IMR-90 (cell line): ENCODE measurements around the gene LCP1. TPM values are rescaled to one million over a fixed set of nuclear protein-coding genes. Genes with fewer than 3 reads are reported as not detected.

Experiments used
- ATAC-seq: fragments of 200-7000 bp; cut with Tn5 transposase; 2 replicates; pipeline ENCODE4 v1.9.1; 2020; ENCODE audit warnings: low read depth, mild to moderate bottlenecking, moderate library complexity
- BruUV-seq: library from RNA; stranded (reverse); fragments of 400-500 nt; replicated peaks from 2 replicates; lab custom pipeline; 2021; lab: Mats Ljungman, UMichigan
- CTCF ChIA-PET: fragments of 300-600 bp; formaldehyde crosslinking; extraction: SDS; loops from one replicate; lab custom pipeline; 2021; ENCODE audit warnings: antibody characterized with exemption; lab: Yijun Ruan, JAX
- POLR2A ChIA-PET: fragments of 300-600 bp; sonication (Branson Sonifier 250); formaldehyde crosslinking; loops from one replicate; lab custom pipeline; 2022; ENCODE audit warnings: antibody characterized with exemption; ENCODE audit not compliant: unreplicated experiment; lab: Charles Lee
- DNase-seq: peaks from one replicate; pipeline ENCODE4 v3.0.0; 2013
- H2AFZ ChIP-seq: replicated peaks from 2 replicates; pipeline ENCODE3; 2013; ENCODE audit warnings: low read length, mild to moderate bottlenecking; ENCODE audit not compliant: poor library complexity
- H2AK5ac ChIP-seq: 2 replicates; pipeline ENCODE4 v1.6.1; 2013; ENCODE audit warnings: low read depth, low read length, inconsistent platforms
- H2AK9ac ChIP-seq: replicated peaks from 2 replicates; pipeline ENCODE3; 2013; ENCODE audit warnings: mild to moderate bottlenecking, low read depth, low read length, moderate library complexity; ENCODE audit not compliant: poor library complexity
- H2BK120ac ChIP-seq: 2 replicates; pipeline ENCODE4 v1.6.1; 2013; ENCODE audit warnings: low read depth, low read length, inconsistent platforms
- H2BK15ac ChIP-seq: 3 replicates; pipeline ENCODE4 v1.6.1; 2013; ENCODE audit warnings: low read depth, low read length, inconsistent platforms
- H2BK20ac ChIP-seq: 2 replicates; pipeline ENCODE4 v1.6.1; 2013; ENCODE audit warnings: low read depth, mild to moderate bottlenecking, inconsistent platforms, low read length, moderate library complexity
- H2BK5ac ChIP-seq: 2 replicates; pipeline ENCODE4 v1.6.1; 2013; ENCODE audit warnings: mild to moderate bottlenecking, low read depth, low read length, inconsistent platforms; ENCODE audit not compliant: poor library complexity, severe bottlenecking
- H3K14ac ChIP-seq: replicated peaks from 2 replicates; pipeline ENCODE4 v1.6.1; 2013; ENCODE audit warnings: low read depth, low read length, inconsistent platforms
- H3K18ac ChIP-seq: 2 replicates; pipeline ENCODE4 v1.6.1; 2013; ENCODE audit warnings: low read depth, low read length, control low read depth
- H3K23ac ChIP-seq: 2 replicates; pipeline ENCODE4 v1.6.1; 2013; ENCODE audit warnings: low read depth, low read length, inconsistent platforms
- H3K27ac ChIP-seq: 2 replicates; pipeline ENCODE4 v1.5.1; 2013; ENCODE audit warnings: mild to moderate bottlenecking, control low read depth, low read length; ENCODE audit not compliant: insufficient read depth
- H3K27me3 ChIP-seq: 2 replicates; pipeline ENCODE4 v1.6.1; 2013; ENCODE audit warnings: low read length; ENCODE audit not compliant: control insufficient read depth, insufficient read depth
- H3K36me3 ChIP-seq: 2 replicates; pipeline ENCODE4 v1.6.1; 2013; ENCODE audit warnings: low read length, mixed read lengths; ENCODE audit not compliant: control insufficient read depth, insufficient read depth
- H3K4ac ChIP-seq: 2 replicates; pipeline ENCODE4 v1.6.1; 2013; ENCODE audit warnings: low read depth, low read length, inconsistent platforms
- H3K4me1 ChIP-seq: 2 replicates; pipeline ENCODE4 v1.6.1; 2013; ENCODE audit warnings: low read length, mixed read lengths; ENCODE audit not compliant: control insufficient read depth, insufficient read depth
- H3K4me2 ChIP-seq: 2 replicates; pipeline ENCODE4 v1.6.1; 2013; ENCODE audit warnings: low read depth, mild to moderate bottlenecking, control low read depth, low read length, moderate library complexity
- H3K4me3 ChIP-seq: 2 replicates; pipeline ENCODE4 v1.5.1; 2013; ENCODE audit warnings: low read depth, mild to moderate bottlenecking, control low read depth, low read length, moderate library complexity; ENCODE audit not compliant: insufficient read depth
- H3K56ac ChIP-seq: 2 replicates; pipeline ENCODE4 v1.6.1; 2013; ENCODE audit warnings: low read length, inconsistent platforms; ENCODE audit not compliant: insufficient read depth; ENCODE audit errors: extremely low read depth
- H3K79me1 ChIP-seq, 2 experiments: 2 replicates each; pipeline ENCODE4 v1.6.1; 2013; ENCODE audit warnings: low read length in 2 of 2, inconsistent platforms in 1 of 2, low read depth in 1 of 2
- H3K9ac ChIP-seq: 2 replicates; pipeline ENCODE4 v1.6.1; 2013; ENCODE audit warnings: low read depth, low read length, control low read depth
- H3K9me1 ChIP-seq: 2 replicates; pipeline ENCODE4 v1.6.1; 2013; ENCODE audit warnings: low read length, inconsistent platforms; ENCODE audit not compliant: insufficient read depth
- H3K9me3 ChIP-seq: 2 replicates; pipeline ENCODE4 v1.6.1; 2013; ENCODE audit warnings: low read length; ENCODE audit not compliant: control insufficient read depth, insufficient read depth
- H4K20me1 ChIP-seq: 2 replicates; pipeline ENCODE4 v1.6.1; 2013; ENCODE audit warnings: low read length, inconsistent platforms; ENCODE audit not compliant: insufficient read depth
- H4K5ac ChIP-seq: 2 replicates; pipeline ENCODE4 v1.6.1; 2013; ENCODE audit warnings: mild to moderate bottlenecking, low read depth, low read length, control low read depth
- H4K8ac ChIP-seq, 2 experiments: 2 replicates each; pipeline ENCODE4 v1.6.1; 2013; ENCODE audit warnings: low read depth in 2 of 2, low read length in 2 of 2, control low read depth in 1 of 2, inconsistent platforms in 1 of 2
- H4K91ac ChIP-seq: 2 replicates; pipeline ENCODE4 v1.6.1; 2013; ENCODE audit warnings: low read depth, low read length, inconsistent platforms; ENCODE audit not compliant: insufficient read depth
- BHLHE40 ChIP-seq: fragments of 150-350 bp; IDR thresholded peaks from 2 replicates; pipeline ENCODE4 v1.6.1; 2016; ENCODE audit warnings: mild to moderate bottlenecking, low read depth, low read length
- FOS ChIP-seq: fragments of 150-350 bp; IDR thresholded peaks from 2 replicates; pipeline ENCODE4 v1.6.1; 2016; ENCODE audit warnings: low read depth, low read length
- RAD21 ChIP-seq: IDR thresholded peaks from 2 replicates; pipeline ENCODE4 v1.6.1; 2012; ENCODE audit warnings: low read length, improper control_type of control experiment
- SMC3 ChIP-seq: fragments of 150-350 bp; IDR thresholded peaks from 2 replicates; pipeline ENCODE4 v1.6.1; 2016; ENCODE audit warnings: low read depth, mild to moderate bottlenecking, antibody characterized with exemption, low read length, moderate library complexity
- WGBS, 2 experiments: methylation state at CpG; one replicate each; pipeline versions ENCODE4 v1.1.5 to v1.1.7; 2013; ENCODE audit warnings: missing lambda C conversion rate in 2 of 2; ENCODE audit not compliant: insufficient read length in 1 of 2; ENCODE audit errors: extremely low coverage in 2 of 2; 5-methylcytosine and 5-hydroxymethylcytosine counted together
- dilution Hi-C: fragments of 300-500 bp; cut with HindIII; formaldehyde crosslinking; loops from one replicate; pipeline ENCODE4 v1.14.3; 2018; ENCODE audit warnings: low sequenced_read_pairs; ENCODE audit not compliant: unreplicated experiment
- in situ Hi-C: fragments of 300-500 bp; cut with MboI; formaldehyde crosslinking; loops from 3 replicates; pipeline ENCODE4 v1.14.3; 2019; ENCODE audit warnings: low sequenced_read_pairs, inconsistent platforms, mixed read lengths
- intact Hi-C: fragments of 100-400 bp; cut with micrococcal nuclease; formaldehyde crosslinking; loops from 2 replicates; pipeline ENCODE4 v1.10.0; 2022
- polyA plus RNA-seq, 3 experiments: library from polyadenylated mRNA; depleted of rRNA; stranded (reverse); fragments of >200 nt; gene quantifications; 2 replicates each; pipeline ENCODE4 v1.2.3, GENCODE V29; 2012; ENCODE audit warnings: low replicate concordance in 1 of 3
- total RNA-seq: library from RNA; depleted of rRNA; stranded (reverse); fragments of >200 nt; gene quantifications from 2 replicates; pipeline ENCODE4 v1.2.3, GENCODE V29; 2012

LCP1 gene
- total and polyA plus RNA-seq, 2 of the 4 experiments (the other 2 are of a cell fraction): not detected

DNA sequence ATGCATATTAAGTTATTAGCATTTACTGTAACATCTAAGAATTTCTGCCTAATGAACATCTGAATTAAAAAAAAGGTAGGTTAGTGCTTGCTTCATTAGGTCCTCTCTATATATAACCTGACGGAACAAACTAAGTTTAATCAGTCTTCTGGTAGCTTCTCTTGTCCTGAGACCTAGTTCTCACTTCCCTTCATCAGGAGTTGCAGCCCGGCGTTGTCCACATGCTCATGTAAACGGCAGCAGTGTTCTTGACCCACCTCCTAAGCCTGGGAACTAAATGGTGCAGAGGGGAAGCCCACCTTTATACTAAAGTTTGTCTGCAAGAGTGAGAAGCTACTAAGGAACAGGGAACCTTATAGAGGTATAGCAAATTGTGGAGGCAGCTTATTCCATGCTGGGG lies 45.3 kb downstream of the LCP1 start:
- H2BK15ac ChIP-seq: no peak overlapping the region
- TF ChIP-seq SMC3: no peak
- TF ChIP-seq FOS: no peak
- no peak for TF ChIP-seq RAD21
- no peak for TF ChIP-seq BHLHE40
- H3K27me3 ChIP-seq: peaks cover 6% of the 10 kb centered on the region; the same call in 1 of the 2 replicates
- H3K4me1 ChIP-seq: no peaks in the 10 kb centered on the region
- H3K79me1 ChIP-seq: no peaks in the 10 kb centered on the region
- no peak overlapping the region for H3K18ac ChIP-seq
- H3K4me2 ChIP-seq: no peak overlapping the region
- no peak overlapping the region for H2AK9ac ChIP-seq
- H3K36me3 ChIP-seq: no peaks in the 10 kb centered on the region
- no peak overlapping the region for H3K4me3 ChIP-seq
- no peak overlapping the region for H2BK20ac ChIP-seq
- no peaks in the 10 kb centered on the region for H4K20me1 ChIP-seq
- CTCF ChIA-PET: interaction anchor here (1.5 kb wide), 1 partner anchor 10 kb away, joined by 5 read pairs; no protein-coding TSS in a partner anchor
- H3K14ac ChIP-seq: no peak overlapping the region
- H3K56ac ChIP-seq: no peak overlapping the region
- H2AFZ ChIP-seq: no peak overlapping the region
- no peak overlapping the region for H4K5ac ChIP-seq
- no peaks in the 10 kb centered on the region for H3K9me3 ChIP-seq
- intact Hi-C loops (no loop called here), in situ Hi-C loops (no loop called here), dilution Hi-C loops (no loop called here)
- no peak for ATAC-seq
- H4K8ac ChIP-seq: no peak overlapping the region
- H3K23ac ChIP-seq: no peak overlapping the region
- POLR2A ChIA-PET: no interaction called here
- H2BK5ac ChIP-seq: no peak overlapping the region
- no CpG with 5 or more reads among the region's 4 CpGs for WGBS, 2 experiments
- H3K4ac ChIP-seq: no peak overlapping the region
- no TSS peak for BruUV-seq
- H4K91ac ChIP-seq: no peak overlapping the region
- no peak overlapping the region for H2BK120ac ChIP-seq
- no peak for DNase-seq
- H3K27ac ChIP-seq: no peak overlapping the region
- H2AK5ac ChIP-seq: no peak overlapping the region
- H3K9me1 ChIP-seq: no peaks in the 10 kb centered on the region
- no peak overlapping the region for H3K9ac ChIP-seq
